Osteoblast (primary cell): ENCODE results near the gene CBX4. TPM values are rescaled to one million over a fixed set of nuclear protein-coding genes. Genes with fewer than 3 reads are reported as not detected.

Source experiments
- DNase-seq: peaks from one replicate; pipeline ENCODE4 v3.0.0; 2011; ENCODE audit warnings: low spot score, mixed read lengths; ENCODE audit not compliant: insufficient read length; ENCODE audit errors: missing footprints
- H2AFZ ChIP-seq: 2 replicates; pipeline ENCODE4 v1.6.0; 2011; ENCODE audit warnings: mild to moderate bottlenecking, low read length
- H3K27ac ChIP-seq: 2 replicates; pipeline ENCODE4 v1.5.1; 2011; ENCODE audit warnings: mild to moderate bottlenecking, low read depth, low read length, moderate library complexity
- H3K27me3 ChIP-seq: 2 replicates; pipeline ENCODE4 v1.6.0; 2012; ENCODE audit warnings: mild to moderate bottlenecking, control low read depth, inconsistent platforms, low read length, moderate library complexity; ENCODE audit not compliant: insufficient read depth
- H3K36me3 ChIP-seq: 2 replicates; pipeline ENCODE4 v1.5.1; 2011; ENCODE audit warnings: mild to moderate bottlenecking, low read length, control low read depth, moderate library complexity; ENCODE audit not compliant: insufficient read depth
- H3K4me1 ChIP-seq: 2 replicates; pipeline ENCODE4 v1.5.1; 2011; ENCODE audit warnings: mild to moderate bottlenecking, low read length, control low read depth, moderate library complexity; ENCODE audit not compliant: insufficient read depth
- H3K4me2 ChIP-seq: 2 replicates; pipeline ENCODE4 v1.6.0; 2011; ENCODE audit warnings: mild to moderate bottlenecking, low read length; ENCODE audit not compliant: insufficient read depth
- H3K4me3 ChIP-seq: fragments of 200-600 bp; sonication (generic); 3 replicates; pipeline ENCODE4 v1.5.1; 2012; ENCODE audit warnings: mild to moderate bottlenecking, low read length, inconsistent platforms; ENCODE audit not compliant: insufficient read depth
- H3K79me2 ChIP-seq: 2 replicates; pipeline ENCODE4 v1.6.0; 2012; ENCODE audit warnings: mild to moderate bottlenecking, low read length, control low read depth, inconsistent platforms; ENCODE audit not compliant: insufficient read depth
- H3K9me3 ChIP-seq: 2 replicates; pipeline ENCODE4 v1.5.1; 2011; ENCODE audit warnings: low read depth, low read length, control low read depth
- H4K20me1 ChIP-seq: 2 replicates; pipeline ENCODE4 v1.6.0; 2012; ENCODE audit warnings: mild to moderate bottlenecking, low read length, control low read depth; ENCODE audit not compliant: insufficient read depth
- CTCF ChIP-seq: IDR thresholded peaks from 2 replicates; pipeline ENCODE4 v1.5.1; 2011; ENCODE audit warnings: mild to moderate bottlenecking, low read depth, low read length, moderate library complexity; ENCODE audit errors: extremely low read depth
- total RNA-seq: library from RNA; depleted of rRNA; stranded (reverse); fragments of >200 nt; gene quantifications from 2 replicates; pipeline ENCODE4 v1.2.3, GENCODE V29; 2012

Gene CBX4
- total RNA-seq, 1 donor = 22.1 TPM

GRCh38 chr17:79824893-79825579 is 14.2 kb downstream of the CBX4 start:
- H3K27me3 ChIP-seq = peaks cover 8% of the 10 kb centered on the region
- no peak overlapping the region for H2AFZ ChIP-seq
- no peaks in the 10 kb centered on the region for H3K79me2 ChIP-seq
- no peaks in the 10 kb centered on the region for H3K4me1 ChIP-seq
- no peaks in the 10 kb centered on the region for H3K36me3 ChIP-seq
- H3K9me3 ChIP-seq = no peaks in the 10 kb centered on the region
- DNase-seq = no peak
- no peak overlapping the region for H3K27ac ChIP-seq
- H3K4me3 ChIP-seq = no peak overlapping the region
- TF ChIP-seq CTCF = no peak
- H3K4me2 ChIP-seq = no peak overlapping the region
- no peaks in the 10 kb centered on the region for H4K20me1 ChIP-seq

GRCh38 chr17:79824234-79824633 is 15.0 kb downstream of the CBX4 start:
- Histone ChIP-seq H3K4me1 (no peaks in the 10 kb centered on the region), H3K9me3 (no peaks in the 10 kb centered on the region), H3K36me3 (no peaks in the 10 kb centered on the region), H3K4me2 (no peak overlapping the region), H4K20me1 (no peaks in the 10 kb centered on the region), H3K27me3 (peaks cover 12% of the 10 kb centered on the region), H3K27ac (no peak overlapping the region), H3K79me2 (no peaks in the 10 kb centered on the region), H3K4me3 (no peak overlapping the region), H2AFZ (no peak overlapping the region)
- no peak for TF ChIP-seq CTCF
- no peak for DNase-seq

DNA sequence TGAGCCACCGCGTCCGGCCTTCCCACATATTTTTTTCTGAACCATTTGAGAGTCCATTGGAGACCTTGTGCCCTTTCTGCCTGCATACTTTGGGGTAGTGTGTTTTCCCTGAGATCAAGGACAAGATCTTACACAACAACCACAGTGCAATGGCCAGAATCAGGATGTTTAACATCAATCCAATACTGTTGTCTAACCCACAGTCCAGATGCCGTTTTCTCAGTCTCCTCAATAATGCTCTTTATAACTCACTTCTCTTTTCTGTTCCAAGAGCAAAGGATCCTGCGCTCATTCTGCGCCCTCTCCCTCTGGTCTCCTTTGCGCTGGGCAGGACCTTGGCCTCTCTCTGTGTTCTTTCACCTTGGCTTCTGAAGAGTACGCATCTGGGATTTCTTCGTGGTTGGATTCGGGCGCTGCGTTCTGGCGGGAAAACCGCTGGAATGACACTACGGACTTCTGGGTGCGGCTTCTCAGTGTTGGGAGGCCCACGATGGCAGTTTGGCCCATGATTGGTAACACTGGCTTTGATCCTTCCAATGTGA is 16.6 kb downstream of the CBX4 start:
- no peaks in the 10 kb centered on the region for H4K20me1 ChIP-seq
- DNase-seq = no peak
- H3K4me3 ChIP-seq = no peak overlapping the region

More for the DNA sequence above, 16.6 kb downstream of the CBX4 start:
- Histone ChIP-seq H3K79me2 (no peaks in the 10 kb centered on the region), H3K36me3 (no peaks in the 10 kb centered on the region), H3K27ac (no peak overlapping the region), H2AFZ (no peak overlapping the region), H3K9me3 (no peaks in the 10 kb centered on the region), H3K4me1 (no peaks in the 10 kb centered on the region), H3K27me3 (peaks cover 12% of the 10 kb centered on the region), H3K4me2 (no peak overlapping the region)
- no peak for TF ChIP-seq CTCF
